Heart left ventricle (tissue), 13 donors: Measurements from ENCODE around the gene PEX19.

Experiments
- POLR2A ChIP-seq, 2 donors: fragments of 450-650 bp; IDR thresholded peaks; one replicate each; pipeline ENCODE4 v1.6.1; 2017; ENCODE audit warnings: antibody characterized with exemption in 2 of 2, mild to moderate bottlenecking in 2 of 2, moderate library complexity in 2 of 2
- TF ChIP-seq, protein P1 (sequence below), 12 donors: fragments of 200-600 bp; sonication (generic) in 4 of 12; IDR thresholded peaks; one replicate each; pipeline versions ENCODE4 v1.5.0 to v1.8.0; 2018 to 2022; ENCODE audit warnings: antibody characterized with exemption in 12 of 12, mild to moderate bottlenecking in 5 of 12
- donor health status: ischemic (EF 13 %, LVEDD 7.1; RV severe dilation, severe dysfunction).
- donor health status: DM: no; HTN: yes; CAD: no.
- donor health status: DM: no; HTN: no; CAD: no.
- donor health status: ischemic (EF 25% LVEDD 6.9; RV normal size, moderate dysfunction).
- donor health status: ischemic (EF 25% LVEDD 5.7; RV mildly dilated, moderate dysfunction).
- donor health status: ischemic (EF 35%, LVEDD 5.7; RV mildly dilated, moderate dysfunction).
- donor health status: nonischemic (EF 11% LVEDD 7.7; RV severe dilation, severe dysfunction).
- donor health status: DM: yes; HTN: yes; CAD: no.
- donor health status: PGD.
- donor health status: ischemic (EF 29% LVEDD 5.4; RV normal size, mild dysfunction).
- donor health status: nonischemic (EF 23%, LVEDD 6.1; RV moderate dilation, normal function).

DNA sequence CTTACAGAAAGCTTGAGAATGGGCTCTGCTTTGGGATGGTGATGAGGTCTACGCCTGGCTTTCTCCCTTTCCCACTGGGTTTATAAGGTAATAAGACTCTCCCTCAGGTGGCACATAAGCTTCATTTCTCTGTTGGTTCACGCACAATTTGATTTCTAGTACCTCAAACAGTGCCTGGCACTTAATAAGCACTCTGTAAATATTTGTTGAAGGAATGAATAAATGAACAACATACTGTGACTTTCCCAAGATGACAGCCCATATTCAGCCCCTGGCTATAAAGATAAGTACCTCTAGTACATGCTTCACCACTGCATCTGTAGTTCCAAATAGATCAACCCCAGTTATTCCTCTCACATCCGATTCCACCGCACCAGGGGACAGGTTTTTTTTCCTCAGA lies 40.3 kb upstream of the PEX19 start:
- TF ChIP-seq, protein P1, sequence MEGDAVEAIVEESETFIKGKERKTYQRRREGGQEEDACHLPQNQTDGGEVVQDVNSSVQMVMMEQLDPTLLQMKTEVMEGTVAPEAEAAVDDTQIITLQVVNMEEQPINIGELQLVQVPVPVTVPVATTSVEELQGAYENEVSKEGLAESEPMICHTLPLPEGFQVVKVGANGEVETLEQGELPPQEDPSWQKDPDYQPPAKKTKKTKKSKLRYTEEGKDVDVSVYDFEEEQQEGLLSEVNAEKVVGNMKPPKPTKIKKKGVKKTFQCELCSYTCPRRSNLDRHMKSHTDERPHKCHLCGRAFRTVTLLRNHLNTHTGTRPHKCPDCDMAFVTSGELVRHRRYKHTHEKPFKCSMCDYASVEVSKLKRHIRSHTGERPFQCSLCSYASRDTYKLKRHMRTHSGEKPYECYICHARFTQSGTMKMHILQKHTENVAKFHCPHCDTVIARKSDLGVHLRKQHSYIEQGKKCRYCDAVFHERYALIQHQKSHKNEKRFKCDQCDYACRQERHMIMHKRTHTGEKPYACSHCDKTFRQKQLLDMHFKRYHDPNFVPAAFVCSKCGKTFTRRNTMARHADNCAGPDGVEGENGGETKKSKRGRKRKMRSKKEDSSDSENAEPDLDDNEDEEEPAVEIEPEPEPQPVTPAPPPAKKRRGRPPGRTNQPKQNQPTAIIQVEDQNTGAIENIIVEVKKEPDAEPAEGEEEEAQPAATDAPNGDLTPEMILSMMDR (IDR thresholded peaks at IDR 0.05): no peak
- no peak for TF ChIP-seq POLR2A (IDR thresholded peaks at IDR 0.05)
